GM19099 (cell line): ENCODE measurements around the gene KCNG2.

Experiments
- POLR2A ChIP-seq: IDR thresholded peaks from 3 replicates; pipeline ENCODE4 v1.6.1; 2011; ENCODE audit warnings: low read depth; ENCODE audit not compliant: insufficient read length; ENCODE audit errors: extremely low read depth

The KCNG2 gene, protein sequence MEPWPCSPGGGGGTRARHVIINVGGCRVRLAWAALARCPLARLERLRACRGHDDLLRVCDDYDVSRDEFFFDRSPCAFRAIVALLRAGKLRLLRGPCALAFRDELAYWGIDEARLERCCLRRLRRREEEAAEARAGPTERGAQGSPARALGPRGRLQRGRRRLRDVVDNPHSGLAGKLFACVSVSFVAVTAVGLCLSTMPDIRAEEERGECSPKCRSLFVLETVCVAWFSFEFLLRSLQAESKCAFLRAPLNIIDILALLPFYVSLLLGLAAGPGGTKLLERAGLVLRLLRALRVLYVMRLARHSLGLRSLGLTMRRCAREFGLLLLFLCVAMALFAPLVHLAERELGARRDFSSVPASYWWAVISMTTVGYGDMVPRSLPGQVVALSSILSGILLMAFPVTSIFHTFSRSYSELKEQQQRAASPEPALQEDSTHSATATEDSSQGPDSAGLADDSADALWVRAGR

DNA sequence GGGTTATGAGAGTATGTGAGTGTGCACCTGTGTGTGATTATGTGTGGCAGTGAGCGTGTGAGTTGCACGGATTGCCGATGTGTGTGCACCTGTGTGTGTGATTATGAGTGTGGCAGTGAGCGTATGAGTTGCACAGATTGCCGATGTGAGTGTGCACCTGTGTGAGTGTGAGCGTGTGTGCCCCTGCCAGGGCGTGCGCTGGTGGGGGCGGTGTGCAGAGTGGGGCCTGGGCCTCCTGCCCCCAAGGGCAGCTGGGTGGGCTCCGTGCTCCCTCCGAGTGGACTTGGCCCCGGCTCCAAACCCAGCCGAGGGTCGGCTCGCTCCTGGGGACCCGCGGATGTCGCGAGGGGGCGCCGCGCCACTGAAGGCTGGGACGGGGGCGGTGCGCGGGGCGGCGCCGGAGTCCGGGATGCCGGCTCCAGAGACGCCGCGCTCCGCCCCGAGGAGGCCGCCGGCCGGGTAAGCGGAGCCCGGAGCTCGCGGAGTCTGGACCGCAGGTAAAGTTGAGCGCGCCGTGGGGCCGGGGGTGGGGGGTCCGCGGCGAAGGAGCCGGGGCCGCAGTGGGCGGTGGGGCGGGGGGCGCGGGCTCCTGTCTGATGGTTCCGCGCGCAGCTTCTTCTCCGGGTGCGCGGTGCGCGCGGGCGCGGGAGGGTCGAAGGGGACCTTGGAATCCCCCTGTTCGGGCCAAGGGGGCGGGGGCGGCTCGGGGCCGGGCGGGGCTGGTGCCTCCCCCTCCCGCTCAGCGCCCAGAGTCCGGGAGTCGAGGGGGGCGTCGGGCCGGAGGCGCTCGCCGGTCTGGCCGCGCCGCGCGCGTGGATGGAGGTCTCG is at the start of gene KCNG2:
Gene KCNG2, plus strand, starts transcription at position 421 of the 828 bp plus-strand sequence. CDS start 65,730 bp downstream, outside the sequence.
- no peak for TF ChIP-seq POLR2A

DNA sequence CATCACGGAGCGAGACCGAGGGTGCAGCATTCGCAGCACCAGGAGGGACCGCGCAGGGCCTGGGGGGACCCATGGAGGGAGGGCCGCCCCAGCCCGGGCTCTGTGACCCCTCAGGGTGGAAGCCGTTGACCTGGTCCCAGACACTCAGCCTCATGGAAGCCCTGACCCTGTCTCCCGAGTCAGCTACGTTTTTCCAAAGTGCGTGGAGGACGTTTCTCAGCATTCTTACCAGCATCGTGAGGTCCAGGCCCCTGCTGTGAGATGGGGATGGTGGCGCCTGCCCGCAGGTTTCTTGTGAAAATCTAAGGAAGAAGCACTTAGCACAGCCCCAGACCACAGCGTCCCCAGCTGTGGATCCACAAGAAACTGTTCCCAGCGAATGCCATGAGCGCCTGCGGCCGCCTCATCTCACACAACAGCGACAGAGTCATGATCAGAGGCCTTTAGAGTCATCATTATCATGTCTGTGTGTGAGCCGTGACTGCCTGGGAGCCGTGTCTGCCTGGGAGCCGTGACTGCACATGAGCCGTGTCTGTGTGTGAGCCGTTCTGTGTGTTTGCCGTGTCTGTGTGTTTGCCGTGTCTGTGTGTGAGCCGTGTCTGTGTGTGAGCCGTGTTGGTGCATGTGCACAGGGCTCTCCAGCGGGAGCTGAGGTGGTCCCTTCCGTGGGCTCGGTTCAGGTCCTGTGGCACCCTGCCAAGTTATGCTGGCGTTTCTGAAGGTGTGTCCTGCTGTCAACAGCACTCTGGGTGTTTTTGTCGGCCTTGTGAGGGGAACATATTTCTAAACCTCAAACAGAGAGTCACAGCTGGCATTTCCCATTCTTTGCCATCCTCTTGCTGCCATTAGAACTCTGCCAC is 49.2 kb upstream of the KCNG2 start:
- TF ChIP-seq POLR2A: no peak

DNA sequence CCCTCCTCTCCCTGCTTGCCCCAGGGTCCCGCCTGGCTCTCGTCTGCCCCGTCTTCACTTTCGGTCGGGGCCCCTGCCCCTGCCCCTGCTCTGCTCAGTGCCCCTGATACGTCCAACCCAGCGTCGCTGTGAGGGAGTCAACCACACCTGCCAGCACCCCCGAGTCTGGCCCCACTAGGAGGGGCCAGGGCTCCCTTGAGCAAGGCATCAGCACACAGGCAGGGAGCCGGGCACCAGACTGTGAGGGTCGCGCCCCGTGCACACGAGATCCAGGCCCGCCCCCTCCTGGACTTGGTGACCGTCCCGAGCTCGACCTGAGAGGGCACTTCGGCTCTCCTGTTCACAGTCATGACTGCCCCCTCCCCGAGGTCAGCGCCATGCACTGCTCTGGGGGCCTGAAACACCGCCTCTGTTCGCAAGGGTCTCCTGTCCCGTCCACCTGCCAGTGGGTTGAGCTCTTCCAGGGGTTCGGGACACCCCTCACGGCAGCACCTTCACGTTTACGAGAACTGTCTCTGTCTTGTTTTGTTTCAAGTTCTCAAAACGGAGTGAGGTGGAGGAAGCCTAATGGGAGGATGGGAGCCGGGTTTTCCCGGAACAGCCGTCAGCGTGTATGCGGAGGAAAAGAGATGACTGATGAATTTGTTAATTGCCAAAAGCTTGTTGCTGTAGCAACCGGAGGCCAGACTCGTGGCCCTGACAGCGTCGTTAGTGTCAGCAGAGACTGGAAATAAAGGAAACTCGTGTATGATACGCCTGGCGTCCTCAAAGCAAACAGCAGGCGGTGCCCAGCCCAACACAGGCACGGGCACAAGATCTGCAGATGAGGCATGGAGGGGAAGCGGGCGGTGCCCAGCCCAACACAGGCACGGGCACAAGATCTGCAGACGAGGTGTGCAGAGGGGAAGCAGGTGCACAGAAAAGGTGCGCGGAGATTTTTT is 48.2 kb upstream of the KCNG2 start:
- TF ChIP-seq POLR2A: no peak

DNA sequence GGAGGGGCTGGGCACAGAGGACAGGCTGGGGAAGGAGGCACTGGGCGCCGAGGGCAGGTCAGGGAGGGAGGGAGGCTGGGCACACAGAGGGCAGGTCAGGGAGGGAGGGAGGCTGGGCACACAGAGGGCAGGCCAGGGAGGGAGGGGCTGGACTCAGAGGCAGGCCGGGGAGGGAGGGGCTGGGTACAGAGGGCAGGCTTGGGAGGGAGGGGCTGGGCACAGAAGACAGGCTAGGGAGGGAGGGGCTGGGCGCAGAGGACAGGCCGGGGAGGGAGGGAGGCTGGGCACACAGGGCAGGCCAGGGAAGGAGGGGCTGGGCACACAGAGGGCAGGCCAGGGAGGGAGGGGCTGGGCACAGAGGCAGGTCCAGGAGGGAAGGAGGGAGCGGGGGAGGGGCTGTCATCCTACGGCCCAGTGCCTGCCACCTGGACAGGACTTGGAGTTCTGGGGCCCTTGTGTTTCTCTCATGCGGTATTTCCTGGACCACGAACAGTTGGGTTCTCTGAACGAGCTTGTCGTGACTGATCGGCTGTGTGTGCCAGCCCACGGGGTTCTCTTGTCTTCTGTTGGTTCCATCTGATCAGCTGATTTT is 46.7 kb upstream of the KCNG2 start:
- TF ChIP-seq POLR2A: no peak

DNA sequence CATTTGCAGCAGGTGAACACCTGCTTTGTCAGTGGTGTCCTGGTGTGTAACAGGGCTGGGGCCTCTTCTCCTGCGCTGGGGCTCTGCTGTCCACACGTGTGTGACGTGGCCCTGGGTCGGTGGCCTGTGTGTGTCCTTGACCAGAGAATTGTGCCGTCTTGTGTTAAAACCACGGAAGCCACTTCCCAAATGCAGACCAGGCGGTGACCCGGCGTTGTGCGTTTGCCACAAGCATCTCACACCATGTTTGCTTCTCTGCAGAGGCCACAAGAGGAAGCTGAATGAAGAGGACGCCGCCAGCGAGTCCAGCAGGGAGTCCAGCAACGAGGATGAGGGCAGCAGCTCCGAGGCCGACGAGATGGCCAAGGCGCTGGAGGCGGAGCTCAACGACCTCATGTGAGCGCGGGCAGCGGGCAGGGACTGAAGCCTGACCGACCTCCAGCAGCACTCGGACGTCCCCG is 44.3 kb upstream of the KCNG2 start:
- no peak for TF ChIP-seq POLR2A

DNA sequence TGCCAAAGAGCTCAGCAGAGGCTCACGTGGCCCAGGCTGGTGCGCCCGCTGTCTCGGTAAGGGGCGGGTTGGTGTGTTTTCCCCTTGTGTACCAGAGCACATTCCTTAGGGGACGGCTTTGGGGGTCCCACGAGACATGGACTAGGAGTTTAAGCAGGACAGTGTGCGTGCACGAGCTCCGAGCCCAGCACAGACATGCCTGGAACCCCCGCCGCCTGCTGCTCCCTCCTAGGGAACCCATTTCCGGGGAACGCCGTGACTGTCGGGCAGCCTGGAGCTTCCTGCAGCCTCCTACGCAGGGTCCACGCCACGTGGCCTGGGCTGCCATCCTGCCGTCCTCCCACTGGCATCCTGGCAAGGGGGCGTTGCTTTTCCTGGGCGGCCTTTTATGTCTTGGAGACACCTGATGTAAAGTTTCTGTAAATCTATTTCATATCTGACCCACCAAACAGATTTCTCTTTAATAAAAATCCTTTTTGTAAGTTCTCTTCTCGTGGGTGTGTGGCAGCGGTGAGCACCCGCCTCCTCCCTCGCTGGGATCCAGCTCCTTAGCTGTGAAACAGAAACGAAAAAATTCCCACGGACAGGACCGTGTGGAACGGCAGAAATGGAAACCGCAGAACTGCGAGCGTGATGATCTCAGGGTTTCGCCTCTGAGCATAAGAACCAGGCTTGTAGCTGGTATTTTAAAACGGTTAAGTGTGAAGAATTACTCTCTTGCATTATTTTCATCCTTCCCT is 43.5 kb upstream of the KCNG2 start:
- TF ChIP-seq POLR2A: no peak

DNA sequence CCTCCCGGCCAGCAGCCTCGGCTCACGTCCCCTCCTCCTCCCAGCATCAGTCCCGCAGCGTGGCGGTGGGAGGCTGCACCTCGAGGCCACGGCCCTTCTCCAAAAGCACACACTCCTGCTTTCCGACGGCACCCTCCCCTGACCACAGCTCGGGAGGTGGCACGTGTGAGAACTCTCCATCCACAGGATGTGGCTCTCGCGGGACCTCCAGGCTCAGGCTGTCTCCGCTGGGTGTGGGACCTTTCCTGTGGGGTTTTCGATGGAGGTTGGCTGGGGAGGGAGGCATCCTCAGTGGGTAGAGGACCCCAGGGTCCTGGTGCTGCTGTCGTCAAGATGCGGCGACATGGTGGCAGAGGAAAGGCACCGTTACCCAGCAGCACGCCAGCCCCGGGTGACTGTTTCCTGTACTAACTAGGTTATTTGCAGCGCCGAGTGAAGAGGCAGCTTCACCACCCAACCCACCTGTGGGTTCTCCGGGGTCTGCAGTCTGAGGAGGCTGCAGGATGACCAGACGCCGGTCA is 42.8 kb upstream of the KCNG2 start:
- no peak for TF ChIP-seq POLR2A

DNA sequence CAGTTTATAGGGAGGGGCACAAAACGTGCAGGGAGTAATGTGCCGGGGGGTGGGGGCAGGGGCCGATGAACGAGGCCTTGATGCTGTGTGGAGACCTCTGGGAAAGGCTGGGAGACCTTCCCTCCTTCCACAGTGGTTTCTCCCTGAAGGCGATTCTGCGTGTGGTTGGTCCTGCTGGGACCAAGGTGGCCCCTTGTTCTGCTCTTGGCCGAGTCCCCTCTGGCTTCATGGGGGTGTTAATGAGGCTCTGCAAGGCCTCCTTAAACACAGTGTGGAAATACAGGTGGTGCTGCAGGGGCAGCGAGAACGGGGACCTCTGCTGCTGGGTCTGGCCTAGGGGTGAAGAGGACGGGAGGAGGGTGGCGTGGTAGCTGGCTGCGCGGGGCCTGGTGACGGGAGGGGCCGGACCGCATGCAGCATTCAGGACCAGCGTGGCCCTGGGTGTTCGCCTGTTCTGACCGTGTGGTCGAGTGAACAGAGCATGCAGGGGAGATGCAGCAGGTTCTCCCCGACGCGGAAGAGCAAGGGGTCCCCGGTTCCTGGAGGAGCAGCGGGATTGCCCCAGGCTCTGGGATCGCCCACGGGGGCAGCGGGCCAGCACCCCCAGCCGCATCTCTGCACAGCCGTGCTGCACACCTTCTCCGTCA is 42.1 kb upstream of the KCNG2 start:
- TF ChIP-seq POLR2A: no peak

DNA sequence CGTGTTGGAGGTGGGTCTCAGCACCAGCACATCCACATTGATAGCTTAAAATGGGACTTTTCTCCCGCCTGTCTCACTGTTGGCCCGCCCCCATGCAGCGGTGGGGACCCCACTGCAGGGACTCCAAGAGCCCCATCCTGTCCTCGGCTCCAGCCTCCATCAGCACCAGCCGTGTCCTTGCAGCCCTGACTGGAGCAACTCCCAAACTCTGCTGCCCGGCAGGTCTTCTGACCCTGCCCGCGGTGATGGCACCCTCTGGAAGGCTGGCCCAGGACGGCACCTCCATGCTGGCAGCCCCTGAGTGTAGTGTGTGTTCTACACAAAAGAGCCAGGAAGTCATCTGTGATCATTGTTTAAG is 41.6 kb upstream of the KCNG2 start:
- TF ChIP-seq POLR2A: no peak

DNA sequence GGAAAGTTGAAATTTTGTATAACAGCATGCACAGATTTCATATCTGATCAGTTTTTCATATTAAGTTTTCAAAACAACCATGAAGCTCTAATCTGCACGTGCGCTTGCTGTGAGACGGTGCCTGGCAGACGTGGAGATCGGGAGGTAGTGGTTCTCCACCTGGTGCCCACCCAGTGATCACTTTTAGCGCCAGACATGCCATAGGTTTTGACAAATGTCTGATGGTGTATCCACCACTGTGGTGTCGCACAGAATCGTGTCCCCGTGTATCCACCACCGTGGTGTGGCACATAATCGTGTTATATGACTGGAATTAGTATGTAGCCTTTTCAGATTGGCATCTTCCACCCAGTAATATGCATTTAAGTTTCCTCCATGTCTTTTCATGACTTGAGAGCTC is 40.9 kb upstream of the KCNG2 start:
- TF ChIP-seq POLR2A: no peak

DNA sequence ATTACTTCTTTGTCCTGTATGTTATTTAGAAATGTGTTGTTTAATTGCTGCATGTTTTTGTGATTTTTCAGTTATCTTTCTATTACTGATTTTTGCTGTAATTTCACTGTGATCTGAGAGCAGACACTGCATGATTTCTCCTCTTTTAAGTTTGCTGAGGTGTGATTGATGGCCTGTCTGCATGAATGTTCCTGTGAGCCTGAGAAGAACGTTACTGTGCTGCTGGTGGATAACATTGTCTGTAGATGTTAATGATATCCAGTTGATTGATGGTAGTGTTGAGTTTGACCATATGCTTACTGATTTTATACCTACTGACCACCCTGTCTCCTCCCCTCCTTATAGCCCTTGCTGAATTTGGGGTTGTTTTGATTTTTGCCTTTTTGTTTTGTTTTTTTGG is 37.4 kb upstream of the KCNG2 start:
- no peak for TF ChIP-seq POLR2A

DNA sequence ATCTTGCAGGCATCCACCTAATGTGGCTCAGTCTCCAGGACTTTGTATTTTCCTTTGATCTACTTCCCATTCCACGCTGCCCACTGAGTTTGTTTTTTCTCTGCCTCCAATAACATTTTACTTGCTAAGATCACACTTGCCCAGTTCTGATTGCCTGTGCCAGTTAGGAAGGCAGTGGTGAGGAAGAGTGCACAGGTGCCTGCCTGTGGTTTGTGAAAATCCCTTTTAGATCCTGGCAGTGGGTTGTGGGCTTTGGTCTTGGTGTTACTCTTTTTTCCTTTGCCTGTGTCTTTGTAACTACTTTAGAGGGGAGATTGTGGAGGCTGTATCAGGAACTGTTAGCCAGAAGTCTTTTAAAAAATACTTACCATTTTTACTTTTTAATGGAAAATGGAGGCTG is 36.9 kb upstream of the KCNG2 start:
- TF ChIP-seq POLR2A: no peak

DNA sequence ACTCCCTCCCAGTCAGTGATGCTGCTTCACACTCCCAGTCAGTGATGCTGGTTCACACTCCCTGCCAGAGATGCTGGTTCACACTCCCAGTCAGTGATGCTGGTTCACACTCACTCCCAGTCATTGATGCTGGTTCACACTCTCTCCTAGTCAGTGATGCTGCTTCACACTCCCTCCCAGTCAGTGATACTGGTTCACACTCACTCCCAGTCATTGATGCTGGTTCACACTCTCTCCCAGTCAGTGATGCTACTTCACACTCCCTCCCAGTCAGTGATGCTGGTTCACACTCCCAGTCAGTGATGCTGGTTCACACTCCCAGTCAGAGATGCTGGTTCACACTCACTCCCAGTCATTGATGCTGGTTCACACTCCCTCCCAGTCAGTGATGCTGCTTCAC is 34.3 kb upstream of the KCNG2 start:
- no peak for TF ChIP-seq POLR2A

DNA sequence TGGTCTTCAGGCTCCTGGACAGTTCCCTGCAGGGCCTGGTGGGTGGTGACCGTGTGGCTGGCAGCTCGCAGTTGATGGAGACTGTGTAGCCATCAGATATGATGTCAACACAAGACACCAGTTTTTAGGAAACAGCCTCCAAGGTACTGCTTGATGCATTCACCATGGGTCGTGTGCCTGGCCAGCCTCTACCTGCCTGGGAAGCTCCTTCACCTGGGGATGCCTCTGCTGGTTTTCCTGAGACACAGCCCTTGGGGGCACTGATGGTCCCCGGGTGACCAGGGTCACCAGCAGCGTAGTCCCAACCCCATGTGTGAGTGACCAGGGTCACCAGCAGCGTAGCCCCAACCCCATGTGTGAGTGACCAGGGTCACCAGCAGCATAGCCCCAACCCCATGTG is 33.6 kb upstream of the KCNG2 start:
- no peak for TF ChIP-seq POLR2A
